Brain microvascular endothelial cell (primary cell): ENCODE results near the gene ISX.
"Not testable (repeated sequence)": the region's sequence is repeated elsewhere in the genome, so short reads cannot be mapped to it uniquely, and the experiment has no call there.

Source experiments
- DNase-seq: peaks from one replicate; pipeline ENCODE4 v3.0.0-alpha.2; 2020
- H3K27ac ChIP-seq: fragments of 250-450 bp; sonication (Bioruptor Pico); 2 replicates; pipeline ENCODE4 v1.5.1; 2020; ENCODE audit warnings: mild to moderate bottlenecking, moderate library complexity
- H3K27me3 ChIP-seq: fragments of 250-450 bp; sonication (Bioruptor Pico); replicated peaks from 2 replicates; pipeline ENCODE4 v1.5.1; 2020; ENCODE audit warnings: mild to moderate bottlenecking
- H3K36me3 ChIP-seq: fragments of 250-450 bp; sonication (Bioruptor Pico); replicated peaks from 2 replicates; pipeline ENCODE4 v1.5.1; 2020; ENCODE audit warnings: mild to moderate bottlenecking
- H3K4me3 ChIP-seq: 2 replicates; pipeline ENCODE4 v1.5.1; 2011; ENCODE audit warnings: low read depth, mild to moderate bottlenecking, control low read depth, low read length, moderate library complexity
- in situ Hi-C: cut with HindIII; loops from 2 replicates; pipeline ENCODE4 v1.10.0; 2017; ENCODE audit warnings: low sequenced_read_pairs, low pct_ligation_motif_present
- TF ChIP-seq, protein P1 (sequence below): IDR thresholded peaks from 2 replicates; pipeline ENCODE4 v1.5.1; 2011; ENCODE audit warnings: low read depth, mild to moderate bottlenecking, moderate library complexity, low read length, control low read depth, inconsistent platforms; ENCODE audit errors: missing control alignments

The ISX gene

DNA sequence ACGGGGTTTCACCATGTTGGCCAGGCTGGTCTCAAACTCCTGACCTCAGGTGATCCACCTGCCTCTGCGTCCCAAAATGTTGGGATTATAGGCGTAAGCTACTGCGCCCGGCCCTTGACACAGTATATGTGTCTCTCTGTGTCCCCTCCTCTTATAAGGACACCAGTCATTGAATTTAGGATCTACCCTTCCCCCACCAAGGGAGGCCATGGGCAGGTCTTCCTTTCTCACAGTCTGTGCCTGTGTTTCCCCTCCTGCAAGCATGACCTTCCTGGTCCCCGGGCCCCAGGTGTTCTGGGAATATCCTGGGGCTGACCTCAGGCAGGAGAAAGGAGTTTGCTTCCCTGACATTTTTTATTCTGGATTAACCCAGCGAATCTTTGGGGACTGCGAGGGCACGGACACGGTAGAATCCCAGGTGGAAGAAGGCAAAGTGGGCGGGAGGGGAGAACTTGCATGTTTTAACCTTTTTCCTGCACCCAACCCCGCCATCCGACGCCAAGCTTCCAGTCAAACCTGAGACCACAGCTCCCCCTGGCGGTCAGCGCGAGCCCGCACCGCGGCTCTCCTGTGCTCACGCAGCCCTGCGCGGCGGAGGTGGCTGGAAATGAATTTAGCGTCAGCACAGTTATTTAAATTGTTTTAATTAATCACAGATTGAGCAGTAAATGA, 42.1 kb upstream of the ISX start:
- Histone ChIP-seq H3K27me3 (no peaks in the 10 kb centered on the region), H3K27ac (no peak overlapping the region), H3K4me3 (no peak overlapping the region), H3K36me3 (no peaks in the 10 kb centered on the region)
- TF ChIP-seq, protein P1, sequence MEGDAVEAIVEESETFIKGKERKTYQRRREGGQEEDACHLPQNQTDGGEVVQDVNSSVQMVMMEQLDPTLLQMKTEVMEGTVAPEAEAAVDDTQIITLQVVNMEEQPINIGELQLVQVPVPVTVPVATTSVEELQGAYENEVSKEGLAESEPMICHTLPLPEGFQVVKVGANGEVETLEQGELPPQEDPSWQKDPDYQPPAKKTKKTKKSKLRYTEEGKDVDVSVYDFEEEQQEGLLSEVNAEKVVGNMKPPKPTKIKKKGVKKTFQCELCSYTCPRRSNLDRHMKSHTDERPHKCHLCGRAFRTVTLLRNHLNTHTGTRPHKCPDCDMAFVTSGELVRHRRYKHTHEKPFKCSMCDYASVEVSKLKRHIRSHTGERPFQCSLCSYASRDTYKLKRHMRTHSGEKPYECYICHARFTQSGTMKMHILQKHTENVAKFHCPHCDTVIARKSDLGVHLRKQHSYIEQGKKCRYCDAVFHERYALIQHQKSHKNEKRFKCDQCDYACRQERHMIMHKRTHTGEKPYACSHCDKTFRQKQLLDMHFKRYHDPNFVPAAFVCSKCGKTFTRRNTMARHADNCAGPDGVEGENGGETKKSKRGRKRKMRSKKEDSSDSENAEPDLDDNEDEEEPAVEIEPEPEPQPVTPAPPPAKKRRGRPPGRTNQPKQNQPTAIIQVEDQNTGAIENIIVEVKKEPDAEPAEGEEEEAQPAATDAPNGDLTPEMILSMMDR: peak; percentile 88
- DNase-seq: peak; percentile 14
- in situ Hi-C loops: no loop called here

GRCh38 chr22:35024364-35024692, 41.6 kb upstream of the ISX start:
- Histone ChIP-seq H3K36me3 (no peaks in the 10 kb centered on the region), H3K27ac (no peak overlapping the region), H3K27me3 (no peaks in the 10 kb centered on the region), H3K4me3 (no peak overlapping the region)
- in situ Hi-C loops: no loop called here
- no peak for DNase-seq
- TF ChIP-seq, protein P1: no peak

GRCh38 chr22:35030112-35030511, 35.8 kb upstream of the ISX start:
- DNase-seq, in situ Hi-C loops, H3K27ac ChIP-seq, H3K36me3 ChIP-seq, H3K4me3 ChIP-seq, H3K27me3 ChIP-seq: not testable (repeated sequence)

- Histone ChIP-seq H3K36me3 (no peaks in the 10 kb centered on the region), H3K4me3 (no peak overlapping the region), H3K27me3 (no peaks in the 10 kb centered on the region), H3K27ac (no peak overlapping the region)
- TF ChIP-seq, protein P1: no peak
- in situ Hi-C loops: no loop called here
- no peak for DNase-seq
These were observed 33.4 kb upstream of the ISX start for GRCh38 chr22:35032571-35032970.

- Histone ChIP-seq H3K27ac (no peak overlapping the region), H3K27me3 (no peaks in the 10 kb centered on the region), H3K36me3 (no peaks in the 10 kb centered on the region), H3K4me3 (no peak overlapping the region)
- no peak for DNase-seq
- TF ChIP-seq, protein P1: no peak
- in situ Hi-C loops: no loop called here
These were observed 32.2 kb upstream of the ISX start for GRCh38 chr22:35033635-35034296.

DNA sequence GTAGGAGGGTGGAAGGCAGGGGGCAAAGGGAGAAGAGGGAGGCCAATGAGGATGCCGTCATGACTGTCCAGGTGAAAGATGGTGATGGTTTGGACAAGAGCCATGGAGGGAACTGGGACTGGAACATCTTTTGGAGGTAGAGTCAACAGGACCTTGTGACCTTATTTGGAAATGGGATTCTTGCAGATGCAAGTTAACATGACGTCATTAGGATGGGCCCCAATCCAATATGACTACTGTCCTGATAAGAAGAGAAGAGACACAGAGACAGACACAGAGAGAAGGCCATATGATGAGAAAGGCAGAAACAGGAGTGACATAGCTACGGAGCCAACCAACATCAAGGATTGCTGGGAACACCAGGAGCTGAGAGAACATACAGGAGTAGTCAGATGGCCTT, 31.0 kb upstream of the ISX start:
- in situ Hi-C loops: no loop called here
- DNase-seq: no peak
- H3K27ac ChIP-seq: no peak overlapping the region
- H3K27me3 ChIP-seq: no peaks in the 10 kb centered on the region
- no peak overlapping the region for H3K4me3 ChIP-seq
- no peaks in the 10 kb centered on the region for H3K36me3 ChIP-seq
- TF ChIP-seq, protein P1: no peak
